Mesodermal cell (in vitro differentiated cells): ENCODE data around the gene COL10A1.
"Not testable (repeated sequence)": the region's sequence is repeated elsewhere in the genome, so short reads cannot be mapped to it uniquely, and the experiment has no call there.

Experiments
- H3K27ac ChIP-seq: 2 replicates; pipeline ENCODE4 v1.7.0; 2013; ENCODE audit warnings: mild to moderate bottlenecking, low read depth, low read length, moderate library complexity; ENCODE audit not compliant: severe bottlenecking
- H3K36me3 ChIP-seq: 2 replicates; pipeline ENCODE4 v1.7.1; 2013; ENCODE audit warnings: mild to moderate bottlenecking, low read length, moderate library complexity; ENCODE audit not compliant: control insufficient read depth, insufficient read depth
- H3K4me1 ChIP-seq: one replicate; pipeline ENCODE4 v1.7.1; 2013; ENCODE audit warnings: mild to moderate bottlenecking, low read length; ENCODE audit not compliant: insufficient read depth, control insufficient read depth, poor library complexity, severe bottlenecking
- H3K4me3 ChIP-seq: 2 replicates; pipeline ENCODE4 v1.7.0; 2013; ENCODE audit warnings: low read length, control low read depth, mild to moderate bottlenecking; ENCODE audit not compliant: insufficient read depth, poor library complexity, severe bottlenecking; ENCODE audit errors: extremely low read depth
- H3K9me3 ChIP-seq: 2 replicates; pipeline ENCODE4 v1.7.1; 2013; ENCODE audit warnings: mild to moderate bottlenecking, low read length, moderate library complexity; ENCODE audit not compliant: control insufficient read depth
- WGBS, 2 experiments: methylation state at CpG; one replicate each; pipeline ENCODE4 v1.1.5; 2013; ENCODE audit warnings: missing lambda C conversion rate in 2 of 2; ENCODE audit not compliant: insufficient coverage in 2 of 2; 5-methylcytosine and 5-hydroxymethylcytosine counted together

The COL10A1 gene

DNA sequence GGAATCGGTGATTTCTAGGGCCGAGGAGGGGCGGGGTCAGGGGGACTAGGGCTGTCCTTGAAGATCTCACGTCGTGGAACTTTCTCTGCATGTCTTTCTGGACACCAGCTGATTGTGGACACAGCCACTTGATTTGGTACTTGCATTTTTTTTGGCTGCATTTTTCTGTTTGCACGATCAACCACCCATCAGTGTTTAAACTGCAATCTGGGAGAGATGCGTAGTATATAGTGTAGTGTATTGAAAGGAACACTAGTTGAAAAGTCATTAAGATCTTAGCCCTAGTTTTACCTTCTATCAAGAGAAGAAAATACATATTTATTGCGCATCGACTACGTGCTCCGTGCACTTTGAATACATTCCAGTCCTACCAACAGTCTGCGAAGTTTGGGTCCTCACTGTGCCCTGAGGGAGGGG lies 24.6 kb downstream of the COL10A1 start:
- H3K27ac ChIP-seq: peak overlapping the region; percentile 90
- 0 to 2% methylated on average over 9 to 11 of the region's 12 CpGs for WGBS, 2 experiments
- H3K4me1 ChIP-seq: peaks cover 21% of the 10 kb centered on the region
- H3K36me3 ChIP-seq: no peaks in the 10 kb centered on the region
- H3K9me3 ChIP-seq: peaks cover 5% of the 10 kb centered on the region
- peak overlapping the region; percentile 69 for H3K4me3 ChIP-seq

DNA sequence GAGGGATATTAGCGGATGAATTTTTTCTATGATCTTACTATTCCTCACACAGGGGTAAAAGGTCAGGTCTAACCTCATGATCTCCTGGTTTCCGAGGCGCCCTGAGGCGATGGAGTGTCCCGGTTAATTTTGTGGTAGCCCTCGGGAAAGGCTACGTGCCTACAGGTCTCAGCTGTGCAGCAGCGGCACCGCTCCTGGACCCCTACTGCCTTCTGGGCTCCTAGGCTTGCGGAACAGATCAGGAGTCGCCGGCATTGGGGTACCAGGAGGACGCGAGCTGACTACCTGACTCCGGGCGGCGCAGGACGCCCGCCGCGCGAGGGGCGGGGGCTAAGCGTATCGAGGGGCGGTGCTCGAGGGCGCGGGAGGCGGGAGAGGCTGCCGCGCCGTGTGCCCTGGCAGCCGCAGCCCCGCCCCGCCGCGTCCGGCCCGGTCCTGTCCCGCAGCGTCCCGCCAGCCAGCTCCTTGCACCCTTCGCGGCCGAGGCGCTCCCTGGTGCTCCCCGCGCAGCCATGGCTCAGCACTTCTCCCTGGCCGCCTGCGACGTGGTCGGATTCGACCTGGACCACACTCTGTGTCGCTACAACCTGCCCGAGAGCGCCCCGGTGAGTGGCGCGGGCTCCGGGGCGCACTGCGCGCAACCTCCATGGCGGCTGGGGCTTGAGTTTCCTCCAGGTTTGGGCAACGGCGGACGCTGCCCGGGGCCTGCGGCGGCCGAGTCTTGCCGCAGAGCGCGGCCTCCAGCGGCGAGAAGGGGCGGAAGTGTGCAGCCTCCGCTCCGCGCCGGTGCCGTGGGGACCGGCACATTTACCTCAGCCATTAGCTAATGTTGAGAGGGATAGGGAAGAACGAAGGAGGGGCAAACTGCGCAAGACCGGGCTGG lies 25.3 kb downstream of the COL10A1 start, which contains the start of gene NT5DC1:
NT5DC1 (plus strand) TSS at position 435 of the 883 bp plus-strand sequence; CDS start at position 513, 78 bp downstream.
- Histone ChIP-seq H3K9me3 (peaks cover 11% of the 10 kb centered on the region), H3K27ac (peak within 1 kb of the TSS; percentile 90), H3K4me3 (peak within 1 kb of the TSS; percentile 69), H3K36me3 (no peaks in the 10 kb centered on the region), H3K4me1 (peaks cover 14% of the 10 kb centered on the region)
- 1% methylated on average over 52 to 81 of the region's 87 CpGs for WGBS, 2 experiments

DNA sequence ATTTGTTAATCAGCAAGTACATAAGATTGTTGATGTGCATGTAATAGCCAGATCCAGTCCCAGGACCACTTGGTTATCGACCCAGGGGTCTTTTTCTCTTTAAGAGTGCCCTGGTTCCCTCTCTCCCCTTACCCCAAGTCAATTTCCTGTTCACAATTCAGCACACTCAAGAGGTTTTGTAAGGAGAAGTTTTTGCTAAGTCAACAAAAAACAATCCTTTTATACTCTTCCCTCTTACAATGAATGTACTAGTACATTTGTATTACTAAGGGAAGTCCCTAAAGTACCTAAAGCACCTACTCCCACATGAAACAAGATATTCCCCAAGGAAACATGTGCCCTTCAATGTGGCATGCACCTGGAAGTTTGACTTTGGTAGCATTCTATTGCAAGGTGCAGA lies 26.9 kb downstream of the COL10A1 start:
- no CpG with 5 or more reads among the region's 1 CpG for WGBS, 2 experiments
- H3K4me3 ChIP-seq: no peak overlapping the region
- H3K27ac ChIP-seq: no peak overlapping the region
- no peaks in the 10 kb centered on the region for H3K36me3 ChIP-seq
- H3K9me3 ChIP-seq: peaks cover 16% of the 10 kb centered on the region
- peaks cover 14% of the 10 kb centered on the region for H3K4me1 ChIP-seq

DNA sequence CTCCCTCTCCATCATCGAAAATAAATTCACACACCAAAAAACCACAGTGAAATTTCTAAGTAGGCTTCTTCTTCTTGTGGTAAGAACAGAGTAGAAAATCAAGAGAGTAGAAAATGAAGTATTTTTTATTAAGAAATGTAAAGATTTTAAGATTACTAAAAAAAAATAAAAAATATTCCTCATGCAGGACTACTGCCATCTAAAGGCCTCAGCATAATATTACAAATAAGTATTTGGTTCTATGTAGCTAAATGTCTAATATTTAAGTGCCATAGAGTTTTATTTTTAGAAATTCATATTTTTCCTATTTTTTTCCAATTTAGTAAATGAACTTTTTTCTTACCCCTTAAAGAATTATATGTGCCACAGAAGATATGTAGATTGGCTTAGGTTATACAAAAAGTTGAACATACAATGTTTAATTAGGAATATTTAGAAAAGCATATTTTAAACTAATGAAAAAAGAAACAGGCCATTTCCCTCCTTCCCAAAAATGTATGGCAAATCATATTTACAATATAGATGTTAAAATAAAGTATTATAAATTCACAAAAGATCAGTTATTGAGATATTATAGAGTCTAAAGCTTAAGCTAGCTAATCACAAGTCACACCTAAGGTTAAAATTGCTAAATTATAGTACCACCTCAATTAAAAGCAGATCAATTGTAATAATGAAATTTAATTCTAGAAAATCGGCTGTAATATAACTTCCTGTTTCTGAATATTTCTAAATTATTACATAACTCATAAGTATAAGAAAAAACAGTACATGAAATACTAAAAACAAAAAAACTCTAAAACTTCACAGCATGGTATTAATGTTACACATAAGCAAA lies 28.7 kb downstream of the COL10A1 start:
- H3K4me3 ChIP-seq: no peak overlapping the region

DNA sequence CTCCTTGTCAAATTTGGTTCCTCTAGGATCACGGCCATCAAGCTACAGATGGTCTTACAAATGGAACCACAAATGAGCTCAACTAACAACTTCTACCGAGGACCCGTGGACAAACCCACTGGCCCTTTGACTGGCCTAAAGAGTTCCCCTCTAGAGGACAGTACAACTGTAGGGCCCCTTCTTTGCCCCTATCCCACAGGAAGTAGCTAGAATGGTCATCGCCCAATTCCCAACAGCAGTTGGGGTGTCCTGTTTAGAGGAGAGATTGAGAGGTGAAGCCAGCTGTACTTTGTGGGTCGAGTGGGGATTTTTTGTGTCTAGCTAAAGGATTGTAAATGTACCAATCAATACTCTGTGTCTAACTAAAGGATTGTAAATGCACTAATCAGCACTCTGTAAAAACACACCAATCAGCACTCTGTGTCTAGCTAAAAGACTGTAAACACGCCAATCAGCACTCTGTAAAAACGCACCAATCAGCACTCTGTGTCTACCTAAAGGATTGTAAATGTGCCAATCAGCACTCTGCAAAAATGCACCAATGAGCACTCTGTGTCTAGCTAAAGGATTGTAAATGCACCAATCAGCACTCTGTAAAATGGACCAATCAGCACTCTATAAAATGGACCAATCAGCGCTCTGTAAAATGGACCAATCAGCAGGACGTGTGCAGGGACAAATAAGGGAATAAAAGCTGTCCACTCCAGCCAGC lies 29.7 kb downstream of the COL10A1 start:
- H3K9me3 ChIP-seq: peaks cover 16% of the 10 kb centered on the region
- 88 to 91% methylated on average over 5 of the region's 9 CpGs for WGBS, 2 experiments
- H3K4me1 ChIP-seq, H3K27ac ChIP-seq, H3K36me3 ChIP-seq, H3K4me3 ChIP-seq: not testable (repeated sequence)

More for the DNA sequence above, 28.7 kb downstream of the COL10A1 start:
- WGBS, 2 experiments: no CpG with 5 or more reads among the region's 2 CpGs
- no peaks in the 10 kb centered on the region for H3K36me3 ChIP-seq
- peaks cover 16% of the 10 kb centered on the region for H3K9me3 ChIP-seq
- peaks cover 6% of the 10 kb centered on the region for H3K4me1 ChIP-seq
- no peak overlapping the region for H3K27ac ChIP-seq

DNA sequence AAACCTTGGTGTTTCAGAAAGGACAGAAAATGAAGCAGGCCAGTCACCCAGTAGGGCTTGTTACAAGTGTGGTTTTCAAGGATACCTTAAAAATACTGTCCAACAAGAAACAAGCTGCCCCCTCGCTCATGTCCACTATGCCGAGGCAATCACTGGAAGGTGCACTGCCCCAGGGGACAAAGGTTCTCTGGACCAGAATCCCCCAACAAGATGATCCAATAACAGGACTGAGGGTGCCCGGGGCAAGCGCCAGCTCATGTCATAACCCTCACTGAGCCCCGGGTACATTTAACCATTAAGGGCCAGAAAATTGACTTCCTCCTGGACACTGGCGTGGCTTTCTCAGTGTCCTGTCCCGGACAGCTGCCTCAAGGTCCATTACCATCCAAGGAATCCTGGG lies 31.9 kb downstream of the COL10A1 start:
- Histone ChIP-seq H3K9me3 (peaks cover 20% of the 10 kb centered on the region), H3K4me1 (peaks cover 3% of the 10 kb centered on the region), H3K36me3 (no peaks in the 10 kb centered on the region), H3K27ac (no peak overlapping the region), H3K4me3 (no peak overlapping the region)
- 96 to 98% methylated on average over 3 to 7 of the region's 7 CpGs for WGBS, 2 experiments

DNA sequence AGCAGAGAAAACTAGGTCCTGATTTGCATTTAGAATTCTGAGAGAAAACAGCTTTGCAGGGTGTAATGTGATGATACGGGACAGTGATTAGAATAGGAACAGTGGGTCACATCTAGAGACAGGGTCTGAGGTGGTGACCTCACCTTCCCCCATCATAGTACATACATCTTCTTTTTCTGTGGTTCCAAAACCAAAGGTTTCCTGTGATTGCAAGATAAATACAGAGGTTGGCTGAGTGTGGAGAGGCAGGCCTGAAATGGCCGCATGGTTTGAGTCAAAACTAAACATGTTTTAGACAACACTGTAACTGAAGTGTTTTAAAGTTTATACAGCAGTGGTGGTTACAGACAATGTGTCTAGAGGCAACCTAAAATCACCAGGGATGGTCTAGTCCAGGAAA lies 35.7 kb downstream of the COL10A1 start:
- Histone ChIP-seq H3K9me3 (peaks cover 8% of the 10 kb centered on the region), H3K4me1 (peaks cover 5% of the 10 kb centered on the region), H3K4me3 (no peak overlapping the region), H3K36me3 (no peaks in the 10 kb centered on the region), H3K27ac (no peak overlapping the region)
- WGBS, 2 experiments: 100% methylated on average over 1 of the region's 2 CpGs; no CpG with 5 or more reads in 1 of the 2 experiments

DNA sequence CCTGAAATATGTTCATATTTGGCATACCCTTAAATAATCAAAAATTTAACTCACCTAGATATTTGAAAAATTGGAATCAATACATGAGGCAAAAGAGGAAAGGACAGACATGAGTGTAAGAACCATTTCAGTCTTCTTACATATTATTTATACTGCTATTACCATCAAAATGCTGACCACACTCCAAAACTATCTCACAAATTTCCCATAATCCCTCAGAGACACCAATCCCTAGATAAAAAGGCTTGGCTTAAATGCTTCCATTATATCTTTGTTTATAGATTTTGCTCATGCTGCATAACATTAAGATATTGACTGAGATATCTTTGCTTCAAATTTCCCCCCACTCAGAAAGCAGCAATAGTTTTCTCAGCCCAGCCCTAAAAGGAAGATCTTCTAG lies 37.0 kb downstream of the COL10A1 start:
- no peaks in the 10 kb centered on the region for H3K36me3 ChIP-seq
- no peak overlapping the region for H3K4me3 ChIP-seq
- peaks cover 4% of the 10 kb centered on the region for H3K9me3 ChIP-seq
- no peak overlapping the region for H3K27ac ChIP-seq
- H3K4me1 ChIP-seq: peaks cover 7% of the 10 kb centered on the region

DNA sequence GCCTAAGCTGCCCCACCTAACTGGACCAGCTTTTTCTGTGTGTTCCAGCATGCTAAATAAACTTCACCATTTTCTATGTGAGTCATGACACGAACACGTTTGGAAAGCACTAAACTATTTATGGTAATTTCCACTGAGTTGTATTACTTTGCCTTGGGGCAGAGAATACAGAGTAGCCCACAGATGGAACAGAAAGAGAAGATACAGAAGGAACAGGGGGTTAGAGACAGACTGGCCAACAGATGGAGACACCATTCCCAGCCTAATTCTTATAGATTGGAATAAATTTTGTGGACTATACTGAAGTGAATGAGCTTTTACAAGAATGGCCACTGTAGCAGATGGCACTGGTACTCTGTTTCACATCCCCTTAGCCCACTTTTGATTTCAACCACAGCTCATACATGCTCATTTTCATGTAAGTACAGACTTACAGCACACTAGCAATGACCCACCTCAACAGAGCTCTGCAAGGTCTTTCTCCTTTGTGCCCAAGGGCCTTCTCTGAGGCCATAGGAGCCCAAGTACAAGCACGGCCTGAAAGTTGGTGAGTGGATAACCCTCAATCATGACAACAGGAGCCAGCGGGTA lies 38.4 kb downstream of the COL10A1 start:
- no peak overlapping the region for H3K4me3 ChIP-seq
- H3K27ac ChIP-seq: no peak overlapping the region
- WGBS, 2 experiments: 76 to 89% methylated on average over 3 to 4 of the region's 4 CpGs
- H3K9me3 ChIP-seq: peaks cover 4% of the 10 kb centered on the region
- peaks cover 7% of the 10 kb centered on the region for H3K4me1 ChIP-seq
- H3K36me3 ChIP-seq: no peaks in the 10 kb centered on the region

DNA sequence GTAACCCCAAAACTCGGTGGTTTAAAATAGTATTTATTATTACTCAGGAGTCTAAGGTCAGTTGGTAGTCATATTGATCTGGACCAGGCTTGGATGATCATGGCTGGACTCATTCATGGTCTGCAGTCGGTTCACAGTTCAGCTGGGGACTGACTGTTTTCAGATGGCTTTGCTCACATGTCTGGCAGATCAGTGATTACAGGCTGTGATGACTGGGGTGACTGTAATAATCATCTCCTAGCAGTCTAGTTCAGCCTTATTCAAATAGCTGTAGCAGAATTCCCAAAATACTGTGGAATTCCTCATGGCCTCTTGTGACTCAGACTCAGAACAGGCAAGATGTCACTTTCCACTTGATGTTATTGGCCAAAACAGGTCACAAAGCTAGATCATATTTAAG lies 41.6 kb downstream of the COL10A1 start:
- H3K4me3 ChIP-seq: no peak overlapping the region
- WGBS, 2 experiments: 43% methylated on average over 1 of the region's 2 CpGs; no CpG with 5 or more reads in 1 of the 2 experiments
- H3K9me3 ChIP-seq: no peaks in the 10 kb centered on the region
- peaks cover 7% of the 10 kb centered on the region for H3K4me1 ChIP-seq
- no peaks in the 10 kb centered on the region for H3K36me3 ChIP-seq
- no peak overlapping the region for H3K27ac ChIP-seq
